ENCODE measurements around the gene HSPA1B.
A peak's percentile ranks its signal among the peaks of the same experiment; 100 is the strongest.
"Not testable (repeated sequence)": the region's sequence is repeated elsewhere in the genome, so short reads cannot be mapped to it uniquely, and the experiment has no call there.

Gene HSPA1B

DNA sequence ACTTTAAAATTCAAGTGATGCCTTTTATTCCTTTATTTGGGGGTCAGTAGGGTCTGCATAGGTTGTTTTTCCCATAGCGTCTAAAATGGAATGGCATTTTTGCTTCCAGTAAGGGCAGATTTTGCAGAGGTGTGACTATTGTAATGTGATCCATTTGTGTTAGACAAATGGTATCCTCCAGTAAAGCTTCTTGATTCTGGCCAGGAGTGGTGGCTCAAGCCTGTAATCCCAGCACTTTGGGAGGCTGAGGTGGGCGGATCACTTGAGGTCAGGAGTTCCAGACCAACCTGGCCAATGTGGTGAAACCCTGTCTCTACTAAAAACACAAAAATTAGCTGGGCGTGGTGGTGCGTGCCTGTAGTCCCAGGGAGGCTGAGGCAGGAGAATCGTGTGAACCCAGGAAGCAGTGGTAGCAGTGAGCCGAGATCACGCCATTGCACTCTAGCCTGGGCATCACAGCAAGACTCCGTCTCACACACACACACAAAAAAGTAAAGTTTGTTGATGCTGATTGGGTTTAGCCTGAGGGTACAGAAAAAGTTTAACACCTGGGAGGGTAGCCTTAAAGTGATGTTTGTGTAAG is 9.5 kb upstream of the HSPA1B start:
- H3K23ac ChIP-seq (ENCODE audit: low read length); H4K8ac ChIP-seq (ENCODE audit: low read depth, low read length); H2BK120ac ChIP-seq (ENCODE audit: insufficient read depth, low read length, poor library complexity); H2AFZ ChIP-seq (ENCODE audit: insufficient read depth, low read length, poor library complexity); H3K4me2 ChIP-seq (ENCODE audit: low read length); H4K91ac ChIP-seq (ENCODE audit: low read depth, low read length); H3K14ac ChIP-seq (ENCODE audit: low read length); H4K12ac ChIP-seq (ENCODE audit: low read depth, low read length); H3K9me3 ChIP-seq (ENCODE audit: insufficient read depth, low read depth, low read length); H3K18ac ChIP-seq (ENCODE audit: low read length); H2BK12ac ChIP-seq (ENCODE audit: low read length); H3K9ac ChIP-seq (ENCODE audit: low read length); H3K79me2 ChIP-seq (ENCODE audit: control insufficient read depth, insufficient read depth, low read length, poor library complexity); H3K36me3 ChIP-seq (ENCODE audit: control insufficient read depth in 1 of 2, insufficient read depth in 2 of 2, low read length in 2 of 2); H3K27me3 ChIP-seq (ENCODE audit: insufficient read depth, low read length); H2BK5ac ChIP-seq (ENCODE audit: low read depth, low read length, poor library complexity); H3K4me3 ChIP-seq (ENCODE audit: low read depth, low read length); H3K27ac ChIP-seq (ENCODE audit: low read depth, low read length); H3K4ac ChIP-seq (ENCODE audit: low read depth, low read length); H2AK5ac ChIP-seq (ENCODE audit: low read length): not testable (repeated sequence)
- H3K4me1 ChIP-seq (ENCODE audit: control insufficient read depth in 1 of 2, insufficient read depth in 2 of 2, low read length in 2 of 2): peaks cover 8 to 12% of the 10 kb centered on the region in 2 experiments
- H3K79me1 ChIP-seq (ENCODE audit: low read length): peaks cover 22% of the 10 kb centered on the region
- peak in 1 of 2 donors; percentile 14 for DNase-seq
- no CpG with 5 or more reads among the region's 8 CpGs for WGBS (ENCODE audit: extremely low coverage, insufficient coverage, insufficient read length)

DNA sequence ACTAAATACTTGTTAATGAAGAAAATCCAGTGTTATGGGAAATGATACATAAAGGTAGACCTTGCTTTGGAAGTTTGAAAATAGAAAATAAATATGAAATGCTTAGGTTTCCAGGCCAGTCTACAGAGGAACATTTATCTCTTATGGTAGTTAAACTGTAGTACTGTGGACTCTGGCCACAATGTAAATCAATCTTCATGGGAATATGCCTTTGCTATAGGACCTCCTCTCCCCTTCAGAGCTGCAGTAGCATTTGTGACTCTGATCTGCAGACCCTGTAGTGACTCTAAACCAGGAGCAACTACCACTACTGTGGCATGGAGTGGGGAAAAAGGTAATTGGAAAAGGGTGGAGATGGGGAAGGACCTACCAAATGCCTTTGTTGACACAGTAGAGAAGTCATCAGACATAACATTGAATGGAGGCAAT is 7.7 kb upstream of the HSPA1B start:
- no peaks in the 10 kb centered on the region for H3K27me3 ChIP-seq (ENCODE audit: insufficient read depth, low read length)
- H3K36me3 ChIP-seq (ENCODE audit: control insufficient read depth in 1 of 2, insufficient read depth in 2 of 2, low read length in 2 of 2): no peaks in the 10 kb centered on the region
- peak in 1 of 2 donors; percentile 11 for DNase-seq
- H3K79me1 ChIP-seq (ENCODE audit: low read length): peaks cover 16% of the 10 kb centered on the region
- H3K79me2 ChIP-seq (ENCODE audit: control insufficient read depth, insufficient read depth, low read length, poor library complexity): peaks cover 4% of the 10 kb centered on the region
- no peak overlapping the region for H4K12ac ChIP-seq (ENCODE audit: low read depth, low read length)
- no peaks in the 10 kb centered on the region for H3K9me3 ChIP-seq (ENCODE audit: insufficient read depth, low read depth, low read length)
- peaks cover 7 to 17% of the 10 kb centered on the region in 2 experiments for H3K4me1 ChIP-seq (ENCODE audit: control insufficient read depth in 1 of 2, insufficient read depth in 2 of 2, low read length in 2 of 2)
- H2AFZ ChIP-seq (ENCODE audit: insufficient read depth, low read length, poor library complexity): no peak overlapping the region
- H3K18ac ChIP-seq (ENCODE audit: low read length): no peak overlapping the region
- H4K91ac ChIP-seq (ENCODE audit: low read depth, low read length): no peak overlapping the region
- H3K4me3 ChIP-seq (ENCODE audit: low read depth, low read length): no peak overlapping the region
- H2AK5ac ChIP-seq (ENCODE audit: low read length): no peak overlapping the region
- H3K14ac ChIP-seq (ENCODE audit: low read length): no peak overlapping the region
- no peak overlapping the region for H4K8ac ChIP-seq (ENCODE audit: low read depth, low read length)
- H3K4me2 ChIP-seq (ENCODE audit: low read length): no peak overlapping the region
- no peak overlapping the region for H2BK12ac ChIP-seq (ENCODE audit: low read length)
- H3K4ac ChIP-seq (ENCODE audit: low read depth, low read length): no peak overlapping the region
- H3K23ac ChIP-seq (ENCODE audit: low read length): no peak overlapping the region
- no peak overlapping the region for H3K27ac ChIP-seq (ENCODE audit: low read depth, low read length)
- no peak overlapping the region for H2BK5ac ChIP-seq (ENCODE audit: low read depth, low read length, poor library complexity)
- H2BK120ac ChIP-seq (ENCODE audit: insufficient read depth, low read length, poor library complexity): no peak overlapping the region
- no peak overlapping the region for H3K9ac ChIP-seq (ENCODE audit: low read length)

DNA sequence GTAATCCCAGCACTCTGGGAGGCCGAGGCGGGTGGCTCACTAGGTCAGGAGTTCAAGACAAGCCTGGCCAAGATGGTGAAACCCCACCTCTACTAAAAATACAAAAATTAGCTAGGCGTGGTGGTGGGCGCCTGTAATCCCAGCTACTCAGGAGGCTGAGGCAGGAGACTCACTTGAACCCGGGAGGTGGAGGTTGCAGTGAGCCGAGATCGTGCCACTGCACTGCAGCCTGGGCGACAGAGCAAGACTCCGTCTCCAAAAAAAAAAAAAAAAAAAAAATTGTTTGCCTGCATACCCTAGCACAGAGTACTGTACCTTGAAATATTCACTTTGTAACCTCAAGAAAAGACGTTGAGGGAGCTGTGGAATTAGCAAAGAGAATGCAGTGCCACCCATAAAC is 7.1 kb upstream of the HSPA1B start:
- not testable (repeated sequence) for H3K36me3 ChIP-seq (ENCODE audit: control insufficient read depth in 1 of 2, insufficient read depth in 2 of 2, low read length in 2 of 2); H2BK120ac ChIP-seq (ENCODE audit: insufficient read depth, low read length, poor library complexity); H4K12ac ChIP-seq (ENCODE audit: low read depth, low read length); H3K9ac ChIP-seq (ENCODE audit: low read length); H3K4me3 ChIP-seq (ENCODE audit: low read depth, low read length); H3K23ac ChIP-seq (ENCODE audit: low read length); H3K9me3 ChIP-seq (ENCODE audit: insufficient read depth, low read depth, low read length); H4K91ac ChIP-seq (ENCODE audit: low read depth, low read length); H2AFZ ChIP-seq (ENCODE audit: insufficient read depth, low read length, poor library complexity); H3K4me2 ChIP-seq (ENCODE audit: low read length); H3K79me2 ChIP-seq (ENCODE audit: control insufficient read depth, insufficient read depth, low read length, poor library complexity); H3K4ac ChIP-seq (ENCODE audit: low read depth, low read length); DNase-seq; H2BK12ac ChIP-seq (ENCODE audit: low read length); H4K8ac ChIP-seq (ENCODE audit: low read depth, low read length); H3K18ac ChIP-seq (ENCODE audit: low read length); H2AK5ac ChIP-seq (ENCODE audit: low read length); H3K27me3 ChIP-seq (ENCODE audit: insufficient read depth, low read length); H2BK5ac ChIP-seq (ENCODE audit: low read depth, low read length, poor library complexity); H3K27ac ChIP-seq (ENCODE audit: low read depth, low read length); H3K14ac ChIP-seq (ENCODE audit: low read length)
- H3K4me1 ChIP-seq (ENCODE audit: control insufficient read depth in 1 of 2, insufficient read depth in 2 of 2, low read length in 2 of 2): peaks cover 7 to 17% of the 10 kb centered on the region in 2 experiments
- peaks cover 15% of the 10 kb centered on the region for H3K79me1 ChIP-seq (ENCODE audit: low read length)
- WGBS (ENCODE audit: extremely low coverage, insufficient coverage, insufficient read length): no CpG with 5 or more reads among the region's 10 CpGs

GRCh38 chr6:31821301-31822035 is 6.1 kb upstream of the HSPA1B start:
- peak overlapping the region; percentile 88 for H3K14ac ChIP-seq (ENCODE audit: low read length)
- H3K9me3 ChIP-seq (ENCODE audit: insufficient read depth, low read depth, low read length): no peaks in the 10 kb centered on the region
- peak overlapping the region; percentile 38 for H2AK5ac ChIP-seq (ENCODE audit: low read length)

More at GRCh38 chr6:31821301-31822035, 6.1 kb upstream of the HSPA1B start:
- peak overlapping the region; percentile 68 for H4K8ac ChIP-seq (ENCODE audit: low read depth, low read length)
- no peak overlapping the region for H3K23ac ChIP-seq (ENCODE audit: low read length)
- H4K12ac ChIP-seq (ENCODE audit: low read depth, low read length): peak overlapping the region; percentile 46
- H2BK5ac ChIP-seq (ENCODE audit: low read depth, low read length, poor library complexity): peak overlapping the region; percentile 83
- H3K18ac ChIP-seq (ENCODE audit: low read length): peak overlapping the region; percentile 42
- H3K27ac ChIP-seq (ENCODE audit: low read depth, low read length): peak overlapping the region; percentile 80
- no CpG with 5 or more reads among the region's 39 CpGs for WGBS (ENCODE audit: extremely low coverage, insufficient coverage, insufficient read length)
- DNase-seq: peak; percentile 71 to 74
- peak overlapping the region; percentile 71 for H3K4me3 ChIP-seq (ENCODE audit: low read depth, low read length)
- H3K79me2 ChIP-seq (ENCODE audit: control insufficient read depth, insufficient read depth, low read length, poor library complexity): peaks cover 4% of the 10 kb centered on the region
- peaks cover 12 to 22% of the 10 kb centered on the region in 2 experiments for H3K4me1 ChIP-seq (ENCODE audit: control insufficient read depth in 1 of 2, insufficient read depth in 2 of 2, low read length in 2 of 2)
- H3K36me3 ChIP-seq (ENCODE audit: control insufficient read depth in 1 of 2, insufficient read depth in 2 of 2, low read length in 2 of 2): no peaks in the 10 kb centered on the region
- H3K27me3 ChIP-seq (ENCODE audit: insufficient read depth, low read length): no peaks in the 10 kb centered on the region
- H2BK12ac ChIP-seq (ENCODE audit: low read length): peak overlapping the region; percentile 10
- H3K4ac ChIP-seq (ENCODE audit: low read depth, low read length): peak overlapping the region; percentile 65
- H3K4me2 ChIP-seq (ENCODE audit: low read length): peak overlapping the region; percentile 81
- H4K91ac ChIP-seq (ENCODE audit: low read depth, low read length): peak overlapping the region; percentile 73
- H2AFZ ChIP-seq (ENCODE audit: insufficient read depth, low read length, poor library complexity): peak overlapping the region; percentile 44
- H3K79me1 ChIP-seq (ENCODE audit: low read length): peaks cover 20% of the 10 kb centered on the region
- peak overlapping the region; percentile 44 for H3K9ac ChIP-seq (ENCODE audit: low read length)
- H2BK120ac ChIP-seq (ENCODE audit: insufficient read depth, low read length, poor library complexity): peak overlapping the region; percentile 77
